ENCODE data around the gene ACACA. TPM values are rescaled to one million over a fixed set of nuclear protein-coding genes. Genes with fewer than 3 reads are reported as not detected.

The ACACA gene
- total and polyA plus RNA-seq, 2 donors (not counting 3 experiments of a cell fraction or from before 2014, with no cell fraction given) = 55.3 to 124 TPM

DNA sequence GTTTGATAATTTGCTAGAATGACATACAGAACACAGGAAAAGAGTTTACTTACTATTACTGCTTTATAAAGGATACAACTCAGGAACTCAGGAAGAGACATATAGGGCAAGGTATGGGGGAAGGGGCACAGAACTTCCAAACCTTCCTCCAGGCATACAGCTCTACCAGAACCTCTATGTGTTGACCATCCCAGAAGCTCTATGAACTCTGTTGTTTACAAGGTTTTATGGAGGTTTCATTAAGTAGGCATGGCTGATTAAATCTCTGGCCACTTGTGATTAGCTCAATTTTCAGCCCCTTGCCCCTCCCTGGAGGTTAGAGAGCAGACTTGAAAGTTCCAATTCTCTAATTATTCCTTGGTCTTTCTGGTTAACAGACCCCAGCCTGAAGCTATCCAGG, 91.0 kb downstream of the ACACA start:
- ChIA-PET CTCF (interaction anchor here (0.9 to 1.4 kb wide), 4 partner anchors 9 to 58 kb away, joined by 4 to 6 read pairs (median 4); no protein-coding TSS in a partner anchor), POLR2A (interaction anchor here (1.2 kb wide), 1 partner anchor 10 kb away, joined by 3 read pairs; no protein-coding TSS in a partner anchor)
- Histone ChIP-seq H3K36me3 (ENCODE audit: control insufficient read depth in 2 of 2, extremely low read depth in 1 of 2, insufficient read depth in 2 of 2, low read length in 2 of 2) (no peaks in the 10 kb centered on the region), H2AFZ (ENCODE audit: low read depth, low read length) (no peak overlapping the region), H3K4me3 (replicated peaks in 1 of 3; ENCODE audit: insufficient read depth in 1 of 3, low read depth in 1 of 3, low read length in 3 of 3) (no peak overlapping the region), H3K9me1 (replicated peaks; ENCODE audit: control insufficient read depth, extremely low read depth, insufficient read depth, low read length) (no peaks in the 10 kb centered on the region), H3K9ac (replicated peaks; ENCODE audit: extremely low read depth, insufficient read depth, low read length) (no peak overlapping the region), H4K20me1 (replicated peaks; ENCODE audit: control insufficient read depth, extremely low read depth, insufficient read depth, low read length) (no peaks in the 10 kb centered on the region), H3K27ac (ENCODE audit: insufficient read depth, low read depth, low read length) (no peak overlapping the region), H3K4me1 (ENCODE audit: control insufficient read depth, extremely low read depth, insufficient read depth, low read length) (peaks cover 2% of the 10 kb centered on the region), H3K27me3 (ENCODE audit: control insufficient read depth in 2 of 2, insufficient read depth in 2 of 2, low read length in 2 of 2) (no peaks in the 10 kb centered on the region), H3K79me2 (ENCODE audit: control insufficient read depth, insufficient read depth, low read length) (peaks cover 52% of the 10 kb centered on the region), H3K4me2 (ENCODE audit: insufficient read depth, low read length) (no peak overlapping the region), H3K9me3 (replicated peaks; ENCODE audit: control insufficient read depth, insufficient read depth, low read length) (no peaks in the 10 kb centered on the region)
- no TSS peak for BruUV-seq (replicated peaks)
- FAIRE-seq (no peak), DNase-seq (ENCODE audit: low read depth, low spot score) (no peak)
- TF ChIP-seq FOS (IDR thresholded peaks at IDR 0.05; ENCODE audit: borderline replicate concordance, insufficient read depth, low read length) (no peak), GATA2 (IDR thresholded peaks at IDR 0.05; ENCODE audit: insufficient read depth, insufficient read length, low read depth, low read length) (no peak), POLR2AphosphoS5 (IDR thresholded peaks at IDR 0.05; ENCODE audit: insufficient read depth, low read depth, low read length) (no peak), JUN (IDR thresholded peaks at IDR 0.05; ENCODE audit: borderline replicate concordance, insufficient read depth, insufficient read length, low read depth) (no peak), EZH2 (IDR thresholded peaks at IDR 0.05; ENCODE audit: borderline replicate concordance, low read depth, low read length, severe bottlenecking) (no peak), MYC (IDR thresholded peaks at IDR 0.05; ENCODE audit: low read depth, low read length) (no peak)
- TF ChIP-seq, protein P1, sequence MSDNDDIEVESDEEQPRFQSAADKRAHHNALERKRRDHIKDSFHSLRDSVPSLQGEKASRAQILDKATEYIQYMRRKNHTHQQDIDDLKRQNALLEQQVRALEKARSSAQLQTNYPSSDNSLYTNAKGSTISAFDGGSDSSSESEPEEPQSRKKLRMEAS (IDR thresholded peaks at IDR 0.05; ENCODE audit: insufficient read depth, insufficient read length) = no peak
- dilution Hi-C loops (cut with MboI; ENCODE audit: extremely low pct_ligation_motif_present, low sequenced_read_pairs) (no loop called here), intact Hi-C loops (cut with micrococcal nuclease) (no loop called here)

Measured in endothelial cell of umbilical vein (primary cell).